Neural cell (in vitro differentiated cells): Measurements from ENCODE around the gene MRTFB. TPM values are rescaled to one million over a fixed set of nuclear protein-coding genes. Genes with fewer than 3 reads are reported as not detected.

Source experiments
- H2AFZ ChIP-seq: fragments of 200-600, 300-800 bp; sonication (generic), shearing (Covaris generic); 2 replicates; pipeline ENCODE4 v1.6.0; 2014; ENCODE audit warnings: low read depth, mild to moderate bottlenecking, antibody characterized with exemption, low read length, moderate library complexity
- H3F3A ChIP-seq: fragments of 200-600 bp; shearing (Covaris generic); 2 replicates; pipeline ENCODE4 v1.6.1; 2016; ENCODE audit warnings: mild to moderate bottlenecking, moderate library complexity, mixed read lengths, antibody characterized with exemption, low read length; ENCODE audit not compliant: insufficient read depth, poor library complexity, severe bottlenecking
- H3K27ac ChIP-seq: fragments of 200-600, 300-800 bp; sonication (generic), shearing (Covaris generic); 2 replicates; pipeline ENCODE4 v1.5.1; 2014; ENCODE audit warnings: mild to moderate bottlenecking, low read length, moderate library complexity
- H3K27me3 ChIP-seq: fragments of 300-800, 200-600 bp; sonication (generic), shearing (Covaris generic); 2 replicates; pipeline ENCODE4 v1.6.0; 2014; ENCODE audit warnings: mild to moderate bottlenecking, low read depth, low read length, moderate library complexity; ENCODE audit not compliant: insufficient read depth
- H3K36me3 ChIP-seq: fragments of 300-800, 200-600 bp; sonication (generic), shearing (Covaris generic); 2 replicates; pipeline ENCODE4 v1.5.1; 2014; ENCODE audit warnings: mild to moderate bottlenecking, antibody characterized with exemption, low read length, moderate library complexity; ENCODE audit not compliant: insufficient read depth
- H3K4me2 ChIP-seq: fragments of 300-800, 200-600 bp; sonication (generic), shearing (Covaris generic); 2 replicates; pipeline ENCODE4 v1.6.0; 2014; ENCODE audit warnings: mild to moderate bottlenecking, low read length
- H3K4me3 ChIP-seq: fragments of 300-800, 200-600 bp; sonication (generic), shearing (Covaris generic); 2 replicates; pipeline ENCODE4 v1.5.1; 2014; ENCODE audit warnings: mild to moderate bottlenecking, low read length, moderate library complexity
- H3K79me2 ChIP-seq: fragments of 200-600 bp; shearing (Covaris generic); replicated peaks from 2 replicates; pipeline ENCODE4 v1.6.0; 2014; ENCODE audit warnings: mild to moderate bottlenecking, low read length, moderate library complexity; ENCODE audit not compliant: insufficient read depth
- H3K9ac ChIP-seq: fragments of 300-800, 200-600 bp; sonication (generic), shearing (Covaris generic); 2 replicates; pipeline ENCODE4 v1.6.1; 2016; ENCODE audit warnings: mild to moderate bottlenecking, low read length, mixed read lengths
- H3K9me2 ChIP-seq: fragments of 200-600 bp; shearing (Covaris generic); 2 replicates; pipeline ENCODE4 v1.6.1; 2016; ENCODE audit warnings: mild to moderate bottlenecking, low read length, mixed read lengths; ENCODE audit not compliant: insufficient read depth
- H3K9me3 ChIP-seq: fragments of 200-600, 300-800 bp; sonication (generic), shearing (Covaris generic); 2 replicates; pipeline ENCODE4 v1.6.1; 2016; ENCODE audit warnings: mild to moderate bottlenecking, mixed run types, low read length, moderate library complexity, mixed read lengths
- H4K20me1 ChIP-seq: fragments of 200-600 bp; shearing (Covaris generic); 2 replicates; pipeline ENCODE4 v1.6.1; 2016; ENCODE audit warnings: mild to moderate bottlenecking, mixed run types; ENCODE audit not compliant: insufficient read depth
- CTCF ChIP-seq: fragments of 450-650 bp; IDR thresholded peaks from 2 replicates; pipeline ENCODE4 v1.5.1; 2014; ENCODE audit warnings: antibody characterized with exemption, mild to moderate bottlenecking, moderate library complexity; ENCODE audit not compliant: poor library complexity, severe bottlenecking
- EP300 ChIP-seq: fragments of 450-650 bp; conservative IDR thresholded peaks from 2 replicates; pipeline ENCODE4 v1.6.1; 2014; ENCODE audit warnings: antibody characterized with exemption, mild to moderate bottlenecking, moderate library complexity; ENCODE audit not compliant: poor library complexity, severe bottlenecking
- EZH2 ChIP-seq: fragments of 200-600, 300-800 bp; shearing (Covaris generic), sonication (generic); IDR thresholded peaks from 2 replicates; pipeline ENCODE4 v1.6.1; 2014; ENCODE audit warnings: antibody characterized with exemption, low read length, borderline replicate concordance, mild to moderate bottlenecking; ENCODE audit not compliant: insufficient read depth, poor library complexity, severe bottlenecking
- MXI1 ChIP-seq: fragments of 450-650 bp; conservative IDR thresholded peaks from 2 replicates; pipeline ENCODE4 v1.6.1; 2014; ENCODE audit warnings: antibody characterized with exemption, mild to moderate bottlenecking; ENCODE audit not compliant: poor library complexity, severe bottlenecking
- POLR2AphosphoS5 ChIP-seq: IDR thresholded peaks from 2 replicates; pipeline ENCODE4 v1.6.1; 2012
- RAD21 ChIP-seq: fragments of 450-650 bp; conservative IDR thresholded peaks from 2 replicates; pipeline ENCODE4 v1.6.1; 2014; ENCODE audit warnings: antibody characterized with exemption, mild to moderate bottlenecking, moderate library complexity
- REST ChIP-seq: IDR thresholded peaks from 2 replicates; pipeline ENCODE4 v1.6.1; 2012; ENCODE audit warnings: borderline replicate concordance
- SMC3 ChIP-seq: fragments of 450-650 bp; conservative IDR thresholded peaks from 2 replicates; pipeline ENCODE4 v1.6.1; 2014; ENCODE audit warnings: antibody characterized with exemption, mild to moderate bottlenecking, moderate library complexity; ENCODE audit not compliant: poor library complexity
- TAF1 ChIP-seq: IDR thresholded peaks from 2 replicates; pipeline ENCODE4 v1.6.1; 2012; ENCODE audit warnings: low read depth
- polyA plus RNA-seq: library from polyadenylated mRNA; depleted of rRNA; stranded (reverse); fragments of >200 nt; gene quantifications from 2 replicates; pipeline ENCODE4 v1.2.3, GENCODE V29; 2014

Gene MRTFB
- polyA plus RNA-seq, 1 donor from 2014 or later = 18.6 TPM

- H4K20me1 ChIP-seq = no peaks in the 10 kb centered on the region
- H3K9me2 ChIP-seq = no peaks in the 10 kb centered on the region
- H3K27me3 ChIP-seq = no peaks in the 10 kb centered on the region
- H3K4me3 ChIP-seq = peak overlapping the region; percentile 71
- H3K79me2 ChIP-seq = no peaks in the 10 kb centered on the region
- H3K9ac ChIP-seq = peak overlapping the region; percentile 66
- peaks cover 7% of the 10 kb centered on the region for H3F3A ChIP-seq
- H3K27ac ChIP-seq = peak overlapping the region; percentile 40
- TF ChIP-seq REST = no peak
- peak; percentile 46 for TF ChIP-seq RAD21
- peak; percentile 60 for TF ChIP-seq CTCF
- no peak for TF ChIP-seq TAF1
- TF ChIP-seq POLR2AphosphoS5 = no peak
- TF ChIP-seq EP300 = no peak
- TF ChIP-seq MXI1 = no peak
- TF ChIP-seq EZH2 = no peak
- TF ChIP-seq SMC3 = peak; percentile 49
- H3K36me3 ChIP-seq = no peaks in the 10 kb centered on the region
- H3K9me3 ChIP-seq = peaks cover 3% of the 10 kb centered on the region
- peak overlapping the region; percentile 66 for H2AFZ ChIP-seq
- peak overlapping the region; percentile 72 for H3K4me2 ChIP-seq
Observed at GRCh38 chr16:14284930-14285512, 213.9 kb downstream of the MRTFB start.

GRCh38 chr16:14285513-14286367 lies 214.6 kb downstream of the MRTFB start:
- TF ChIP-seq EZH2 = no peak
- no peak for TF ChIP-seq TAF1
- TF ChIP-seq EP300 = peak; percentile 45
- peak; percentile 39 for TF ChIP-seq SMC3
- TF ChIP-seq RAD21 = peak; percentile 23
- peak; percentile 43 for TF ChIP-seq MXI1
- no peak for TF ChIP-seq REST
- no peak for TF ChIP-seq CTCF
- no peak for TF ChIP-seq POLR2AphosphoS5
- Histone ChIP-seq H3K27ac (peak overlapping the region; percentile 40), H2AFZ (peak overlapping the region; percentile 66)

More at GRCh38 chr16:14285513-14286367, 214.6 kb downstream of the MRTFB start:
- Histone ChIP-seq H4K20me1 (no peaks in the 10 kb centered on the region), H3K36me3 (no peaks in the 10 kb centered on the region), H3F3A (peaks cover 7% of the 10 kb centered on the region), H3K27me3 (no peaks in the 10 kb centered on the region), H3K4me2 (peak overlapping the region; percentile 48), H3K79me2 (no peaks in the 10 kb centered on the region), H3K9me2 (no peaks in the 10 kb centered on the region), H3K4me3 (peak overlapping the region; percentile 71), H3K9me3 (peaks cover 3% of the 10 kb centered on the region), H3K9ac (peak overlapping the region; percentile 66)
